Measurements from ENCODE around the gene PIAS1. TPM values are rescaled to one million over a fixed set of nuclear protein-coding genes. Genes with fewer than 3 reads are reported as not detected.
A peak's percentile ranks its signal among the peaks of the same experiment; 100 is the strongest.
"Not testable (repeated sequence)": the region's sequence is repeated elsewhere in the genome, so short reads cannot be mapped to it uniquely, and the experiment has no call there.

The PIAS1 gene
- total RNA-seq (2021; ENCODE audit: unreplicated experiment) (25.9 TPM), Bru-seq, nascent RNA (percentile 85 among the genes with signal in this experiment), BruChase-seq, experiment 1, labeled RNA remaining after a 6-hour chase (percentile 68 among the genes with signal in this experiment), BruChase-seq, experiment 2, labeled RNA remaining after a 2-hour chase (percentile 80 among the genes with signal in this experiment)
- polyA plus RNA-seq (2012), result 15.3 and 16.5 TPM in 2 replicates
- long read RNA-seq, full-length matches to known transcripts, result 29 of 39 reads
- long read RNA-seq, partial matches to known transcripts, result 4 of 39 reads
- long read RNA-seq, other reads (novel, unspliced or antisense), result 6 of 39 reads

DNA sequence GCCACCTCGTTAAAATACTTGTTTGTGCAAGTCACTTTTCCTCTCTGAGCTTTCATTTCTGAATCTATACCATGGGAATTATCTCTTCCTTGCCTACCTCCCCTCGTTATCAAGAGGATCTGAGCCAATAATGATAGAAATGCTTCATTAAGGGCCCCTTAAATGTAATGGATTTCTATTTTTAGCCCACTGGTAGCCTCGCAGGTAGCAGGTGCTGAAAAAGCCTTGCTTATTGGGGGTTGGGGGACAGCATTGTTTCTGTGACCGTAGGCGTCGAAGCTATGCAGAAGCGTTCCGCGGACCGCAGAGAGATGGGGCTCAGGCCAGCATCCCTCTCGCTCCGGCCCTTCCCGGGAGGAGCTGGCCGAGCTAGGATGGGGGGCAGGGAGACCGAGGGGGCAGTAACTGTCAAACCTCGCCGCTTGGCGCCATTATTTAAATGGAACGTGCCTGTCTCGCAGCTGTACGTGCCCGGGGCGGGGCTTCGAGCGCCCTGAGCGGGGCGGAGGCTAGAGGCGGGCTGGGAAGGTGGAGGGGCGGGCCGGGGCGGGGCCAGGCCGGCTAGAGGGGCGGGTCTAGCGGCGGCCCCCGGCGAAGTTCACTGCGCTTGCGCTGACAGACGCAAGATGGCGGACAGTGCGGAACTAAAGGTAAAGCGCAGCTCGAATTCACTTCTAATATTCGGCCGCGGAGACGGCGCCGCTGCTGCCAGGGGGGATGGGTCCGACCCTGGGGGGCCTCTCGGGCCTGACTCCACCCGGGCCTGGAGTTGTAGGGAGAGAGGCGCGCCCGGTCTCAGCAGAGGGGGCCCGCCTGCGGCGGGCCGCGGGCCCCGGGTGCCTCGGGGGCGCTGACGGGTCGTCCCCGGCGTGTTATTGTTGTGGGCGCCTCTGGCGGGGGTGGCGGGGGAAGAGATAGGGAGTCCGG is at the start of gene PIAS1:
PIAS1 (plus strand) TSS at position 615 of the 927 bp plus-strand sequence; CDS start at position 627, 12 bp downstream.
- H2AFZ ChIP-seq (ENCODE audit: low read depth, low read length, poor library complexity, severe bottlenecking), result peak within 1 kb of the TSS; percentile 94
- peaks cover 9 to 15% of the 10 kb centered on the region in 2 experiments for H3K4me1 ChIP-seq (ENCODE audit: control insufficient read depth in 1 of 2, insufficient read depth in 2 of 2, low read length in 2 of 2)
- ATAC-seq (peak; percentile 98), DNase-seq (ENCODE audit: low read depth, low spot score) (peak; percentile 75)
- H3K9me2 ChIP-seq (ENCODE audit: insufficient read depth), result no peaks in the 10 kb centered on the region
- peak within 1 kb of the TSS; percentile 85 for H3K4me2 ChIP-seq (ENCODE audit: low read length)
- ChIA-PET RAD21 (ENCODE audit: low non-redundant PET in 1 of 2, low total read pairs in 2 of 2, uncharacterized antibody in 2 of 2, unreplicated experiment in 2 of 2) (interaction anchor here (0.6 kb wide), 2 partner anchors 29 to 106 kb away, joined by 3 read pairs; no protein-coding TSS in a partner anchor), CTCF (interaction anchor here (1.2 kb wide), 1 partner anchor 191 kb away, joined by 3 read pairs; no protein-coding TSS in a partner anchor), POLR2A (interaction anchor here (1.5 kb wide), 1 partner anchor 11 kb away, joined by 6 read pairs; no protein-coding TSS in a partner anchor)
- H3K9ac ChIP-seq (ENCODE audit: low read length), result peak within 1 kb of the TSS; percentile 79
- no peaks in the 10 kb centered on the region for H3K9me3 ChIP-seq (ENCODE audit: control insufficient read depth in 1 of 2, insufficient read depth in 1 of 2, low read depth in 1 of 2, low read length in 2 of 2)
- BruUV-seq (replicated peaks), result no TSS peak
- H3K4me3 ChIP-seq (replicated peaks in 1 of 2; ENCODE audit: low read depth in 1 of 2, low read length in 2 of 2), result peak within 1 kb of the TSS; percentile 81 to 83
- H3K27me3 ChIP-seq (ENCODE audit: insufficient read depth, low read length), result no peaks in the 10 kb centered on the region
- TF ChIP-seq ELF1 (IDR thresholded peaks at IDR 0.05; ENCODE audit: borderline replicate concordance, low read depth), result no peak
- peak; percentile 53 for TF ChIP-seq POLR2A (IDR thresholded peaks at IDR 0.05; ENCODE audit: borderline replicate concordance, extremely low read depth, insufficient read depth, insufficient read length)
- TF ChIP-seq ZFX (IDR thresholded peaks at IDR 0.05), result peak; percentile 74
- TF ChIP-seq SP1 (IDR thresholded peaks at IDR 0.05; ENCODE audit: low read depth), result peak; percentile 28; the same call in 1 of the 2 replicates
- peak; percentile 90 for TF ChIP-seq POLR2AphosphoS5 (IDR thresholded peaks at IDR 0.05; ENCODE audit: low read depth, low read length)
- TF ChIP-seq TCF7L2 (IDR thresholded peaks at IDR 0.05; ENCODE audit: borderline replicate concordance, extremely low read depth, insufficient read depth, insufficient read length), result no peak
- peak; percentile 89 for TF ChIP-seq YY1 (IDR thresholded peaks at IDR 0.05; ENCODE audit: extremely low read depth, insufficient replicate concordance, low read depth, low read length)
- TF ChIP-seq JUND (IDR thresholded peaks at IDR 0.05), result no peak
- peak; percentile 17; the same call in 1 of the 2 replicates for TF ChIP-seq EGR1 (IDR thresholded peaks at IDR 0.05; ENCODE audit: low read depth)
- TF ChIP-seq, protein P1, sequence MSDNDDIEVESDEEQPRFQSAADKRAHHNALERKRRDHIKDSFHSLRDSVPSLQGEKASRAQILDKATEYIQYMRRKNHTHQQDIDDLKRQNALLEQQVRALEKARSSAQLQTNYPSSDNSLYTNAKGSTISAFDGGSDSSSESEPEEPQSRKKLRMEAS (IDR thresholded peaks at IDR 0.05), result peak; percentile 97
- TF ChIP-seq CEBPB (IDR thresholded peaks at IDR 0.05; ENCODE audit: low read depth), result no peak
- TF ChIP-seq CBX3 (IDR thresholded peaks at IDR 0.05; ENCODE audit: low read depth), result peak; percentile 81; the same call in 1 of the 2 replicates
- TF ChIP-seq RAD21 (IDR thresholded peaks at IDR 0.05; ENCODE audit: low read depth), result no peak
- TF ChIP-seq, protein P2, sequence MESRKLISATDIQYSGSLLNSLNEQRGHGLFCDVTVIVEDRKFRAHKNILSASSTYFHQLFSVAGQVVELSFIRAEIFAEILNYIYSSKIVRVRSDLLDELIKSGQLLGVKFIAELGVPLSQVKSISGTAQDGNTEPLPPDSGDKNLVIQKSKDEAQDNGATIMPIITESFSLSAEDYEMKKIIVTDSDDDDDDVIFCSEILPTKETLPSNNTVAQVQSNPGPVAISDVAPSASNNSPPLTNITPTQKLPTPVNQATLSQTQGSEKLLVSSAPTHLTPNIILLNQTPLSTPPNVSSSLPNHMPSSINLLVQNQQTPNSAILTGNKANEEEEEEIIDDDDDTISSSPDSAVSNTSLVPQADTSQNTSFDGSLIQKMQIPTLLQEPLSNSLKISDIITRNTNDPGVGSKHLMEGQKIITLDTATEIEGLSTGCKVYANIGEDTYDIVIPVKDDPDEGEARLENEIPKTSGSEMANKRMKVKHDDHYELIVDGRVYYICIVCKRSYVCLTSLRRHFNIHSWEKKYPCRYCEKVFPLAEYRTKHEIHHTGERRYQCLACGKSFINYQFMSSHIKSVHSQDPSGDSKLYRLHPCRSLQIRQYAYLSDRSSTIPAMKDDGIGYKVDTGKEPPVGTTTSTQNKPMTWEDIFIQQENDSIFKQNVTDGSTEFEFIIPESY (IDR thresholded peaks at IDR 0.05; ENCODE audit: extremely low read depth, insufficient replicate concordance, low read length), result no peak
- H4K20me1 ChIP-seq (ENCODE audit: insufficient read depth), result peaks cover 7% of the 10 kb centered on the region; the same call in 1 of the 2 replicates
- no peaks in the 10 kb centered on the region for H3K36me3 ChIP-seq (ENCODE audit: control insufficient read depth in 1 of 2, insufficient read depth in 2 of 2, low read length in 2 of 2)
- H3K79me2 ChIP-seq (ENCODE audit: insufficient read depth, low read length), result peaks cover 47% of the 10 kb centered on the region
- intact Hi-C loops (cut with micrococcal nuclease), result no loop called here
- peak within 1 kb of the TSS; percentile 78 for H3K27ac ChIP-seq (ENCODE audit: low read depth, low read length)

- BruUV-seq (replicated peaks); intact Hi-C loops (cut with micrococcal nuclease): not testable (repeated sequence)
These were observed 46.5 kb upstream of the PIAS1 start for GRCh38 chr15:68007642-68008041.

More at GRCh38 chr15:68007642-68008041, 46.5 kb upstream of the PIAS1 start:
- DNase-seq (ENCODE audit: low read depth, low spot score); H3K4me1 ChIP-seq (ENCODE audit: control insufficient read depth in 1 of 2, insufficient read depth in 2 of 2, low read length in 2 of 2); POLR2A ChIA-PET; H3K27ac ChIP-seq (ENCODE audit: low read depth, low read length); CTCF ChIA-PET; H2AFZ ChIP-seq (ENCODE audit: low read depth, low read length, poor library complexity, severe bottlenecking); H3K9ac ChIP-seq (ENCODE audit: low read length); H3K9me3 ChIP-seq (ENCODE audit: control insufficient read depth in 1 of 2, insufficient read depth in 1 of 2, low read depth in 1 of 2, low read length in 2 of 2); ATAC-seq; H3K79me2 ChIP-seq (ENCODE audit: insufficient read depth, low read length); H3K4me3 ChIP-seq (replicated peaks in 1 of 2; ENCODE audit: low read depth in 1 of 2, low read length in 2 of 2); H3K36me3 ChIP-seq (ENCODE audit: control insufficient read depth in 1 of 2, insufficient read depth in 2 of 2, low read length in 2 of 2); H3K9me2 ChIP-seq (ENCODE audit: insufficient read depth); H4K20me1 ChIP-seq (ENCODE audit: insufficient read depth); RAD21 ChIA-PET (ENCODE audit: low non-redundant PET in 1 of 2, low total read pairs in 2 of 2, uncharacterized antibody in 2 of 2, unreplicated experiment in 2 of 2); H3K4me2 ChIP-seq (ENCODE audit: low read length); H3K27me3 ChIP-seq (ENCODE audit: insufficient read depth, low read length): not testable (repeated sequence)

All from HCT116 (cell line).